ENCODE measurements around the gene GPNMB.

GRCh38 chr7:23298885-23299769 lies 52.6 kb downstream of the GPNMB start, which contains the start of gene MALSU1:
- no peak for TF ChIP-seq EZH2 (IDR thresholded peaks at IDR 0.05; ENCODE audit: low read length, unreplicated experiment)
- no peak for TF ChIP-seq CTCF (conservative IDR thresholded peaks at IDR 0.05; ENCODE audit: low read depth, low read length)
- TF ChIP-seq EZH2phosphoT487 (IDR thresholded peaks at IDR 0.05; ENCODE audit: borderline replicate concordance, low read length) = no peak
